HepG2 (cell line): Measurements from ENCODE around the gene TTN. TPM values are rescaled to one million over a fixed set of nuclear protein-coding genes. Genes with fewer than 3 reads are reported as not detected.

ENCODE experiments used
- MAFG ChIP-seq: sonication (generic); formaldehyde crosslinking; IDR thresholded peaks from 2 replicates; pipeline ENCODE4 v1.5.1; 2020; ENCODE audit warnings: mild to moderate bottlenecking, missing genetic modification reagents
- MNT ChIP-seq: fragments of 450-650 bp; IDR thresholded peaks from 2 replicates; pipeline ENCODE4 v1.6.1; 2016
- MYPOP ChIP-seq: sonication (generic); formaldehyde crosslinking; IDR thresholded peaks from 2 replicates; pipeline ENCODE4 v1.8.1; 2023; ENCODE audit warnings: mild to moderate bottlenecking, moderate library complexity, missing genetic modification reagents
- RBM22 ChIP-seq: fragments of 200-400 bp; formaldehyde crosslinking; optimal IDR thresholded peaks from 2 replicates; pipeline ENCODE3; 2017; ENCODE audit warnings: mild to moderate bottlenecking, low read length, moderate library complexity
- SMAD3 ChIP-seq: sonication (generic); formaldehyde crosslinking; IDR thresholded peaks from 2 replicates; pipeline ENCODE4 v1.4.0; 2020; ENCODE audit warnings: missing genetic modification reagents
- SYNCRIP ChIP-seq: fragments of 200-400 bp; formaldehyde crosslinking; IDR thresholded peaks from 2 replicates; pipeline ENCODE4 v1.6.1; 2018; ENCODE audit warnings: mild to moderate bottlenecking, low read depth, low read length; ENCODE audit not compliant: insufficient read depth
- THAP8 ChIP-seq: sonication (generic); formaldehyde crosslinking; IDR thresholded peaks from 2 replicates; pipeline ENCODE4 v1.5.1; 2020; ENCODE audit warnings: missing genetic modification reagents, mild to moderate bottlenecking, borderline replicate concordance
- ZNF703 ChIP-seq: sonication (generic); formaldehyde crosslinking; IDR thresholded peaks from 2 replicates; pipeline ENCODE4 v1.5.1; 2020; ENCODE audit warnings: missing genetic modification reagents, mild to moderate bottlenecking, moderate library complexity, borderline replicate concordance
- ZNF709 ChIP-seq: sonication (generic); formaldehyde crosslinking; IDR thresholded peaks from 2 replicates; pipeline ENCODE4 v1.5.0; 2020; ENCODE audit warnings: mild to moderate bottlenecking, missing genetic modification reagents
- ZNF724P ChIP-seq: sonication (generic); formaldehyde crosslinking; IDR thresholded peaks from 2 replicates; pipeline ENCODE4 v1.8.0; 2022; ENCODE audit warnings: missing genetic modification reagents, borderline replicate concordance
- ZNF839 ChIP-seq: sonication (generic); formaldehyde crosslinking; IDR thresholded peaks from 2 replicates; pipeline ENCODE4 v1.4.0; 2020; ENCODE audit warnings: missing genetic modification reagents, mild to moderate bottlenecking, borderline replicate concordance
- polyA plus RNA-seq, 8 experiments: library from polyadenylated mRNA; depleted of rRNA in 3 of 8; stranded (reverse) in 7 of 8; unstranded in 1 of 8; fragments of >200 nt; fragmentation: Illumina TruSeq in 4 of 8; extraction: Trizol in 4 of 8; gene quantifications; 2 replicates each; pipeline versions ENCODE4 v1.2.1 to v1.2.3, GENCODE V29; 2011 to 2016; ENCODE audit warnings: low read depth in 4 of 8, missing spikeins in 1 of 8, mixed read lengths in 1 of 8; ENCODE audit not compliant: insufficient read depth in 1 of 8
- total RNA-seq, 5 experiments: library from RNA; depleted of rRNA; stranded (reverse); fragments of >200 nt; fragmentation: Illumina TruSeq; extraction: Trizol; gene quantifications; 2 replicates each; pipeline ENCODE4 v1.2.3, GENCODE V29; 2016; ENCODE audit warnings: low read depth in 1 of 5
- TF ChIP-seq, protein P1 (sequence below), 2 experiments: fragments of 450-650 bp in 1 of 2; sonication (generic) in 1 of 2; formaldehyde crosslinking in 1 of 2; IDR thresholded peaks; 2 replicates each; pipeline versions ENCODE4 v1.6.1 to v1.8.0; 2016 to 2022; ENCODE audit warnings: antibody characterized with exemption in 1 of 2, mild to moderate bottlenecking in 1 of 2, missing genetic modification reagents in 1 of 2
- TF ChIP-seq, protein P2 (sequence below): sonication (generic); formaldehyde crosslinking; conservative IDR thresholded peaks from 2 replicates; pipeline ENCODE4 v1.8.1; 2023; ENCODE audit warnings: missing genetic modification reagents

TTN gene
- total and polyA plus RNA-seq, 2 of the 13 experiments (the other 11 are each of a cell fraction or from before 2014, with no cell fraction given) = under 0.01 TPM

GRCh38 chr2:178478439-178479274 is 328.6 kb downstream of the TTN start, which contains the start of gene FKBP7 (continued):
- TF ChIP-seq ZNF703 = peak; percentile 72; the same call in 1 of the 2 replicates
- no peak for TF ChIP-seq ZNF839
- TF ChIP-seq SMAD3 (CRISPR knock-in tag) = peak; percentile 50; the same call in 1 of the 2 replicates
- TF ChIP-seq MYPOP (CRISPR knock-in tag) = peak; percentile 83; the same call in 1 of the 2 replicates
- no peak for TF ChIP-seq ZNF724P (CRISPR knock-in tag)
- TF ChIP-seq MNT = no peak; the same call in 1 of the 2 replicates
- no peak for TF ChIP-seq THAP8
- no peak for TF ChIP-seq MAFG (CRISPR knock-in tag)
- no peak for TF ChIP-seq RBM22
- TF ChIP-seq, protein P1, sequence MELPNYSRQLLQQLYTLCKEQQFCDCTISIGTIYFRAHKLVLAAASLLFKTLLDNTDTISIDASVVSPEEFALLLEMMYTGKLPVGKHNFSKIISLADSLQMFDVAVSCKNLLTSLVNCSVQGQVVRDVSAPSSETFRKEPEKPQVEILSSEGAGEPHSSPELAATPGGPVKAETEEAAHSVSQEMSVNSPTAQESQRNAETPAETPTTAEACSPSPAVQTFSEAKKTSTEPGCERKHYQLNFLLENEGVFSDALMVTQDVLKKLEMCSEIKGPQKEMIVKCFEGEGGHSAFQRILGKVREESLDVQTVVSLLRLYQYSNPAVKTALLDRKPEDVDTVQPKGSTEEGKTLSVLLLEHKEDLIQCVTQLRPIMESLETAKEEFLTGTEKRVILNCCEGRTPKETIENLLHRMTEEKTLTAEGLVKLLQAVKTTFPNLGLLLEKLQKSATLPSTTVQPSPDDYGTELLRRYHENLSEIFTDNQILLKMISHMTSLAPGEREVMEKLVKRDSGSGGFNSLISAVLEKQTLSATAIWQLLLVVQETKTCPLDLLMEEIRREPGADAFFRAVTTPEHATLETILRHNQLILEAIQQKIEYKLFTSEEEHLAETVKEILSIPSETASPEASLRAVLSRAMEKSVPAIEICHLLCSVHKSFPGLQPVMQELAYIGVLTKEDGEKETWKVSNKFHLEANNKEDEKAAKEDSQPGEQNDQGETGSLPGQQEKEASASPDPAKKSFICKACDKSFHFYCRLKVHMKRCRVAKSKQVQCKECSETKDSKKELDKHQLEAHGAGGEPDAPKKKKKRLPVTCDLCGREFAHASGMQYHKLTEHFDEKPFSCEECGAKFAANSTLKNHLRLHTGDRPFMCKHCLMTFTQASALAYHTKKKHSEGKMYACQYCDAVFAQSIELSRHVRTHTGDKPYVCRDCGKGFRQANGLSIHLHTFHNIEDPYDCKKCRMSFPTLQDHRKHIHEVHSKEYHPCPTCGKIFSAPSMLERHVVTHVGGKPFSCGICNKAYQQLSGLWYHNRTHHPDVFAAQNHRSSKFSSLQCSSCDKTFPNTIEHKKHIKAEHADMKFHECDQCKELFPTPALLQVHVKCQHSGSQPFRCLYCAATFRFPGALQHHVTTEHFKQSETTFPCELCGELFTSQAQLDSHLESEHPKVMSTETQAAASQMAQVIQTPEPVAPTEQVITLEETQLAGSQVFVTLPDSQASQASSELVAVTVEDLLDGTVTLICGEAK (IDR thresholded peaks at IDR 0.05) = no peak
- TF ChIP-seq, protein P1 (CRISPR knock-in tag; IDR thresholded peaks at IDR 0.05) = no peak
- TF ChIP-seq, protein P2, sequence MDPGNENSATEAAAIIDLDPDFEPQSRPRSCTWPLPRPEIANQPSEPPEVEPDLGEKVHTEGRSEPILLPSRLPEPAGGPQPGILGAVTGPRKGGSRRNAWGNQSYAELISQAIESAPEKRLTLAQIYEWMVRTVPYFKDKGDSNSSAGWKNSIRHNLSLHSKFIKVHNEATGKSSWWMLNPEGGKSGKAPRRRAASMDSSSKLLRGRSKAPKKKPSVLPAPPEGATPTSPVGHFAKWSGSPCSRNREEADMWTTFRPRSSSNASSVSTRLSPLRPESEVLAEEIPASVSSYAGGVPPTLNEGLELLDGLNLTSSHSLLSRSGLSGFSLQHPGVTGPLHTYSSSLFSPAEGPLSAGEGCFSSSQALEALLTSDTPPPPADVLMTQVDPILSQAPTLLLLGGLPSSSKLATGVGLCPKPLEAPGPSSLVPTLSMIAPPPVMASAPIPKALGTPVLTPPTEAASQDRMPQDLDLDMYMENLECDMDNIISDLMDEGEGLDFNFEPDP (CRISPR knock-in tag) = 0 out of 2 replicates have a peak, but pooled peaks have one; percentile 1
- peak; percentile 39; the same call in 1 of the 2 replicates for TF ChIP-seq ZNF709
- TF ChIP-seq SYNCRIP = no peak
